Kidney (tissue), 14 donors: Measurements from ENCODE around the gene PDZD2. TPM values are rescaled to one million over a fixed set of nuclear protein-coding genes. Genes with fewer than 3 reads are reported as not detected.
A peak's percentile ranks its signal among the peaks of the same experiment; 100 is the strongest.

Experiments
- DNase-seq, 5 donors: peaks; one replicate each; pipeline ENCODE4 v3.0.0-alpha.2; 2013 to 2020
- FAIRE-seq: peaks from 2 replicates; lab custom pipeline; 2012; peaks lifted over from hg19 to GRCh38; lab: Jason Lieb, UNC
- H3K27ac ChIP-seq, 2 donors: one replicate each; pipeline ENCODE4 v1.7.0; 2013; ENCODE audit warnings: low read depth in 2 of 2, low read length in 2 of 2, inconsistent platforms in 1 of 2
- H3K27me3 ChIP-seq: one replicate; pipeline ENCODE4 v1.7.1; 2013; ENCODE audit warnings: low read length, inconsistent platforms; ENCODE audit not compliant: control insufficient read depth, insufficient read depth
- H3K36me3 ChIP-seq, 3 donors: one replicate each; pipeline versions ENCODE4 v1.7.0 to v1.7.1; 2013; ENCODE audit warnings: low read length in 3 of 3, control low read depth in 1 of 3, inconsistent platforms in 1 of 3; ENCODE audit not compliant: insufficient read depth in 3 of 3, control insufficient read depth in 2 of 3
- H3K4me1 ChIP-seq, 3 donors: one replicate each; pipeline versions ENCODE4 v1.7.0 to v1.7.1; 2013; ENCODE audit warnings: low read length in 3 of 3, inconsistent platforms in 1 of 3, low read depth in 1 of 3; ENCODE audit not compliant: control insufficient read depth in 2 of 3, insufficient read depth in 2 of 3
- H3K4me3 ChIP-seq, 3 donors: one replicate each; pipeline versions ENCODE4 v1.7.0 to v1.8.1; 2013; ENCODE audit warnings: low read length in 3 of 3, control low read depth in 1 of 3, inconsistent platforms in 1 of 3
- H3K9ac ChIP-seq, 3 donors: one replicate each; pipeline versions ENCODE4 v1.7.0 to v1.7.1; 2013; ENCODE audit warnings: low read length in 3 of 3, control low read depth in 1 of 3, inconsistent platforms in 1 of 3
- H3K9me3 ChIP-seq, 3 donors: one replicate each; pipeline versions ENCODE4 v1.7.0 to v1.7.1; 2013; ENCODE audit warnings: low read length in 3 of 3, control low read depth in 1 of 3, inconsistent platforms in 1 of 3; ENCODE audit not compliant: control insufficient read depth in 2 of 3, insufficient read depth in 1 of 3
- CTCF ChIP-seq: IDR thresholded peaks from 3 replicates; pipeline ENCODE4 v1.5.1; 2012; ENCODE audit warnings: mild to moderate bottlenecking, moderate library complexity, borderline replicate concordance; ENCODE audit not compliant: insufficient read depth; ENCODE audit errors: extremely low read depth
- intact Hi-C: fragments of 100-400 bp; cut with DNase I; formaldehyde crosslinking; loops from one replicate; pipeline ENCODE4 v1.11.1; 2022
- polyA plus RNA-seq: library from polyadenylated mRNA; stranded (reverse); fragments of 350-450 nt; fragmentation: Illumina TruSeq; extraction: RNeasy Lipid Tissue Mini Kit (QIAGEN cat#74804); gene quantifications from one replicate; pipeline ENCODE4 v1.2.3, GENCODE V29; 2014; ENCODE audit warnings: low read depth, low replicate concordance; ENCODE audit not compliant: insufficient read depth
- total RNA-seq: library from RNA; stranded (reverse); fragmentation: NEBNext Ultra II Directional; extraction: Animal tissue kit (Norgen Biotek cat#: 25700); gene quantifications from one replicate; pipeline ENCODE4 v1.2.1, GENCODE V29; 2021
- donor health status: control.
- donor health status: control.
- donor health status: control.
- donor health status: control.
- donor health status: control.
- donor health status: DM: yes; HTN: yes; CAD: no.
- donor health status: Normal renal cell carcinoma (clear cell type).

Gene PDZD2
- total and polyA plus RNA-seq, 2 donors from 2014 or later = 6.2 to 14.8 TPM

DNA sequence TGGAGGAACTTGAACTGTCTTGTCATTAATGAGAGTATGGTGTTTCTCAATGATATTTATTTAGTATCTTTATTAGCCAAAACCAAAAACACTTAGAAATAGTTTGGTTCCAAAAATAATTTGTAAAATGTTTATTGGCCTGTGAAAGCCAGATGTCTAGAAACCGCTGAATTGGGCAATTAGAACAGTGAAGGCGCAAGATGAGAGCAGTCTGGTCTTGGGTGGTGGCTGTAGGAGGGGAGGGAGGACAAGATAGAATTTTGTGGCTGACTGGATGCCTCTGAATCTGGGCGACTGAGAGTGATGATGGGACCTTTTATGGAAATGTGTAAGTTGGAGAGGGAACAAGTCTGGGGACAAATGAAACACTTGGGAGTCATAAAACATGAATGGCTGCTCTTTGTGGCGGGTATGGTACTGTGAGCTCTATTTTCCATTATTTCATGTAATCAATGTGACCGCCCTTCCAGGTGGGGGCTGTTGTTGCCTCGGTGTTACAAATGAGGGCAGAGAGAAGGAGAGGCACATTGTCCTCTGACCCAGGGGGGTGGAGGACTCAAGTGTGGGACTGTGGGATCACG lies 35.5 kb downstream of the PDZD2 start:
- H3K4me3 ChIP-seq = no peak overlapping the region
- FAIRE-seq = no peak
- DNase-seq = peak in 1 of 5 donors; percentile 16
- intact Hi-C loops = no loop called here
- no peaks in the 10 kb centered on the region for H3K9me3 ChIP-seq
- H3K4me1 ChIP-seq = no peaks in the 10 kb centered on the region
- no peaks in the 10 kb centered on the region for H3K36me3 ChIP-seq
- no peak overlapping the region for H3K27ac ChIP-seq
- H3K9ac ChIP-seq = no peak overlapping the region
- H3K27me3 ChIP-seq = no peaks in the 10 kb centered on the region
- no peak for TF ChIP-seq CTCF

DNA sequence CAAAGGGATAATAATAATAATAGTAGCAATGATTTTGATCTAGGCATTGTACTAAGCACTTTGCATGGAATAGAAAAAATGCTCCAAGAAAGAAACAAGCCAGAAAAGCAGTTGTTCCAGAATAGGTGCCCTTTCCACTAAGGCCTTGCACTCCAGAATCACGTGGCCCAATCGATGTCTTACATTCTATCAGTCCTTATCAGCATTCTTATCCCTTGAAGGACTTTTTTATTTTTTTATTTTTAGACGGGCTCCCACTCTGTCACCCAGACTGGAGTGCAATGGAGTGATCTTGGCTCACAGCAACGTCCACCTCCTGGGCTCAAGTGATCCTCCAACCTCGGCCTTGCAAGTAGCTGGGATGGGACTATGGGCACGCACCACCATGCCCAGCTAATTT lies 36.5 kb downstream of the PDZD2 start:
- no peak overlapping the region for H3K9ac ChIP-seq
- no peaks in the 10 kb centered on the region for H3K9me3 ChIP-seq
- H3K4me3 ChIP-seq = no peak overlapping the region
- FAIRE-seq (no peak), DNase-seq (no peak)
- no peaks in the 10 kb centered on the region for H3K36me3 ChIP-seq
- intact Hi-C loops = no loop called here
- no peak for TF ChIP-seq CTCF
- H3K4me1 ChIP-seq = no peaks in the 10 kb centered on the region
- H3K27me3 ChIP-seq = no peaks in the 10 kb centered on the region
- no peak overlapping the region for H3K27ac ChIP-seq

DNA sequence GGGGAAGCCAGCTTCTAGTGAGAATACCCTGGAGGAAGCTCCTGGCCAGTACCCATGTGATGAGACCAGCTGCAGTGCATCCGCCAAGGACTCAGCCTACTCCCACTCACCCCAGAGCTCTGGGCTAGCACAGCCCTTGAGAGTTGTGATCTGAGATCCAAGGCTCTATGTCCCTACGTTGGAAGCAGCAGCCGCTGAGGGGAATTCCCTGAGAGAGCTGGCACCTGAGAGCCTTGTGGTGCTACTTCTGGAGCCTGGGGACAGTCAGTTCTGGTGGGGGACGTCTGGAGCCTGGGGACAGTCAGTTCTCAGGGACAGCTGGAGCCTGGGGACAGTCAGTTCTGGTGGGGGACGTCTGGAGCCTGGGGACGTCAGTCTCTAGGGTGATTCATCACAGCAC lies 39.2 kb downstream of the PDZD2 start:
- Histone ChIP-seq H3K9me3 (no peaks in the 10 kb centered on the region), H3K4me1 (no peaks in the 10 kb centered on the region), H3K27me3 (no peaks in the 10 kb centered on the region), H3K36me3 (no peaks in the 10 kb centered on the region), H3K27ac (no peak overlapping the region), H3K4me3 (no peak overlapping the region), H3K9ac (no peak overlapping the region)
- no peak for TF ChIP-seq CTCF
- no peak for FAIRE-seq
- peak in 4 of 5 donors; percentile 47 to 76 (median 58) for DNase-seq
- intact Hi-C loops = no loop called here

DNA sequence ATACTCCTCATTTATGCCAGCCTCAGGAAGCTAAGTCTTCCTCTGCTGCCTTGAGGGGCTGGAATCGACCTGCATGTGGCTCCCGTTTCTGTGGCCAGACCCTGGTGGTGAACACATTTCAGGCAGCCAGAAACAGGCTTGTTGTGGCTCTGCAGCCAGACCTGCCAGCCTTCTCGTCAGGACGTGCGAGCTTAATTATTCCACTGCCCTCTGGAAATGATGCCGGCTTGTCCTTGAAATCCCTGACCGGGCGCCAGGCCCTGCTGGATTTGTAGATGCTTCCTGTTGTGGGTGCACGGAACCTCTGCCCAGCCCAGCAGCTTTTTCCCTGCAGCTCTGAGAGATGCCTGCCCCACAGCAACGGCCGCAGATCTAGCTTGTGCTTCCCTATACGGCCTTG lies 41.6 kb downstream of the PDZD2 start:
- intact Hi-C loops = no loop called here

More for the DNA sequence above, 41.6 kb downstream of the PDZD2 start:
- Histone ChIP-seq H3K36me3 (no peaks in the 10 kb centered on the region), H3K9ac (no peak overlapping the region), H3K27ac (no peak overlapping the region), H3K9me3 (no peaks in the 10 kb centered on the region), H3K4me3 (no peak overlapping the region), H3K27me3 (no peaks in the 10 kb centered on the region), H3K4me1 (no peaks in the 10 kb centered on the region)
- DNase-seq = peak in 1 of 5 donors; percentile 10
- FAIRE-seq = no peak
- TF ChIP-seq CTCF = no peak
